Measurements from ENCODE around the gene CTSC. TPM values are rescaled to one million over a fixed set of nuclear protein-coding genes. Genes with fewer than 3 reads are reported as not detected.

Gene CTSC
- polyA plus RNA-seq, 1 of the 3 experiments (the other 2 are of a cell fraction) = 104 TPM

GRCh38 chr11:88377646-88378045, 40.1 kb upstream of the CTSC start:
- no peaks in the 10 kb centered on the region for H3K9me2 ChIP-seq
- TF ChIP-seq MAX (IDR thresholded peaks at IDR 0.05; ENCODE audit: low read depth) (no peak), TEAD4 (IDR thresholded peaks at IDR 0.05; ENCODE audit: borderline replicate concordance, insufficient read depth) (no peak), EP300 (IDR thresholded peaks at IDR 0.05; ENCODE audit: borderline replicate concordance in 1 of 2, low read depth in 1 of 2, low read length in 1 of 2) (no peak), TCF12 (IDR thresholded peaks at IDR 0.05) (no peak), CHD2 (IDR thresholded peaks at IDR 0.05; ENCODE audit: low read length, partially characterized antibody) (no peak), YY1 (IDR thresholded peaks at IDR 0.05; ENCODE audit: low read depth) (no peak), RFX5 (IDR thresholded peaks at IDR 0.05; ENCODE audit: low read length) (no peak), FOXM1 (IDR thresholded peaks at IDR 0.05; ENCODE audit: low read depth) (no peak), TAF1 (IDR thresholded peaks at IDR 0.05; ENCODE audit: borderline replicate concordance, low read depth, low read length) (no peak), PBX3 (IDR thresholded peaks at IDR 0.05) (no peak), IRF3 (IDR thresholded peaks at IDR 0.05; ENCODE audit: low read depth, low read length) (no peak), MXI1 (IDR thresholded peaks at IDR 0.05; ENCODE audit: low read depth, low read length) (no peak), NRF1 (IDR thresholded peaks at IDR 0.05; ENCODE audit: low read depth, low read length) (no peak), RCOR1 (IDR thresholded peaks at IDR 0.05; ENCODE audit: low read length) (no peak)
- H3K79me2 ChIP-seq (ENCODE audit: insufficient read depth) = no peaks in the 10 kb centered on the region
- no peaks in the 10 kb centered on the region for H3K9me3 ChIP-seq
- ChIA-PET CTCF (no interaction called here), POLR2A (no interaction called here)
- DNase-seq = no peak
- no peaks in the 10 kb centered on the region for H3K36me3 ChIP-seq (replicated peaks in 1 of 2; ENCODE audit: control insufficient read depth in 1 of 2, insufficient read depth in 2 of 2, low read length in 1 of 2)
- H2AFZ ChIP-seq (ENCODE audit: low read depth) = no peak overlapping the region; the same call in 1 of the 2 replicates
- no peaks in the 10 kb centered on the region for H4K20me1 ChIP-seq (ENCODE audit: insufficient read depth)
- H3K4me2 ChIP-seq = no peak overlapping the region
- H3K27ac ChIP-seq (ENCODE audit: low read depth in 2 of 2, low read length in 1 of 2) = no peak overlapping the region
- H3K9ac ChIP-seq = no peak overlapping the region
- peaks cover 2% of the 10 kb centered on the region for H3F3A ChIP-seq (replicated peaks; ENCODE audit: insufficient read depth)
- H3K4me3 ChIP-seq (ENCODE audit: low read depth in 2 of 2, low read length in 1 of 2) = no peak overlapping the region
- no peaks in the 10 kb centered on the region for H3K4me1 ChIP-seq (ENCODE audit: control insufficient read depth in 1 of 2, insufficient read depth in 2 of 2, low read depth in 1 of 2, low read length in 1 of 2)
- no peaks in the 10 kb centered on the region for H3K27me3 ChIP-seq (ENCODE audit: insufficient read depth)

- CTCF ChIA-PET = no interaction called here
- no peak for DNase-seq
- no peak overlapping the region for H3K9ac ChIP-seq
These were observed 39.6 kb upstream of the CTSC start for GRCh38 chr11:88377144-88377543.

More at GRCh38 chr11:88377144-88377543, 39.6 kb upstream of the CTSC start:
- no peaks in the 10 kb centered on the region for H3K27me3 ChIP-seq (ENCODE audit: insufficient read depth)
- no peak overlapping the region for H3K4me2 ChIP-seq
- H3F3A ChIP-seq (replicated peaks; ENCODE audit: insufficient read depth) = no peaks in the 10 kb centered on the region
- H3K79me2 ChIP-seq (ENCODE audit: insufficient read depth) = no peaks in the 10 kb centered on the region
- no peak overlapping the region for H2AFZ ChIP-seq (ENCODE audit: low read depth)
- H3K4me1 ChIP-seq (ENCODE audit: control insufficient read depth in 1 of 2, insufficient read depth in 2 of 2, low read depth in 1 of 2, low read length in 1 of 2) = no peaks in the 10 kb centered on the region
- no peaks in the 10 kb centered on the region for H3K9me2 ChIP-seq
- POLR2A ChIA-PET = no interaction called here
- no peaks in the 10 kb centered on the region for H4K20me1 ChIP-seq (ENCODE audit: insufficient read depth)
- no peaks in the 10 kb centered on the region for H3K36me3 ChIP-seq (replicated peaks in 1 of 2; ENCODE audit: control insufficient read depth in 1 of 2, insufficient read depth in 2 of 2, low read length in 1 of 2)
- WGBS (ENCODE audit: low lambda C conversion rate) = 80% methylated on average over 2 of the region's 2 CpGs
- no peaks in the 10 kb centered on the region for H3K9me3 ChIP-seq
- no peak overlapping the region for H3K4me3 ChIP-seq (ENCODE audit: low read depth in 2 of 2, low read length in 1 of 2)
- no peak overlapping the region for H3K27ac ChIP-seq (ENCODE audit: low read depth in 2 of 2, low read length in 1 of 2)
- no peak for TF ChIP-seq JUND (IDR thresholded peaks at IDR 0.05)
- no peak for TF ChIP-seq RFX5 (IDR thresholded peaks at IDR 0.05; ENCODE audit: low read length)
